NB4 (cell line): ENCODE data around the gene GRIK4.

Experiments
- DNase-seq: peaks from one replicate; pipeline ENCODE4 v3.0.0; 2010; ENCODE audit warnings: low read depth
- H3K4me3 ChIP-seq: one replicate; pipeline ENCODE4 v1.5.1; 2011; ENCODE audit warnings: mild to moderate bottlenecking, low read depth, low read length, moderate library complexity
- CTCF ChIP-seq: IDR thresholded peaks from one replicate; pipeline ENCODE4 v1.5.1; 2012; ENCODE audit warnings: low read depth, low read length
- MAX ChIP-seq: IDR thresholded peaks from 2 replicates; pipeline ENCODE4 v1.6.1; 2011; ENCODE audit warnings: low read depth, low read length
- MYC ChIP-seq: IDR thresholded peaks from 2 replicates; pipeline ENCODE4 v1.6.1; 2011; ENCODE audit warnings: low read depth, low read length
- POLR2A ChIP-seq: IDR thresholded peaks from 2 replicates; pipeline ENCODE4 v1.6.1; 2011; ENCODE audit warnings: mild to moderate bottlenecking; ENCODE audit not compliant: insufficient read length; ENCODE audit errors: extremely low read depth

GRIK4 gene

GRCh38 chr11:120771551-120772060 is 260.1 kb downstream of the GRIK4 start:
- no peak for DNase-seq
- TF ChIP-seq CTCF (no peak), POLR2A (no peak), MAX (no peak), MYC (no peak)

GRCh38 chr11:120773501-120774031 is 262.0 kb downstream of the GRIK4 start:
- DNase-seq, result peak; percentile 66
- no peak for TF ChIP-seq POLR2A
- TF ChIP-seq MAX, result no peak
- TF ChIP-seq MYC, result no peak
- no peak for TF ChIP-seq CTCF

More at GRCh38 chr11:120771551-120772060, 260.1 kb downstream of the GRIK4 start:
- H3K4me3 ChIP-seq, result no peak overlapping the region

GRCh38 chr11:120774591-120775386 is 263.2 kb downstream of the GRIK4 start:
- TF ChIP-seq POLR2A (no peak), MYC (no peak), MAX (no peak), CTCF (no peak)

More at GRCh38 chr11:120773501-120774031, 262.0 kb downstream of the GRIK4 start:
- no peak overlapping the region for H3K4me3 ChIP-seq

GRCh38 chr11:120775986-120776951 is 264.7 kb downstream of the GRIK4 start:
- TF ChIP-seq MAX (no peak), CTCF (no peak), POLR2A (no peak), MYC (no peak)
- DNase-seq, result no peak
- no peak overlapping the region for H3K4me3 ChIP-seq

More at GRCh38 chr11:120774591-120775386, 263.2 kb downstream of the GRIK4 start:
- H3K4me3 ChIP-seq, result no peak overlapping the region
- no peak for DNase-seq

- DNase-seq, result no peak
- TF ChIP-seq POLR2A (no peak), MAX (no peak), CTCF (no peak), MYC (no peak)
- no peak overlapping the region for H3K4me3 ChIP-seq
Measured at GRCh38 chr11:120778685-120779490, 267.3 kb downstream of the GRIK4 start.
